CD4-positive, alpha-beta T cell treated with Interleukin-6 at 100 ng/mL for 8 hours (primary cell): ENCODE measurements around the gene THOC1.

Experiments
- DNase-seq: peaks from one replicate; pipeline ENCODE4 v3.0.0-alpha.2; 2020; ENCODE audit warnings: mixed read lengths, low spot score

Gene THOC1

GRCh38 chr18:285817-286216, 18.0 kb upstream of the THOC1 start:
- DNase-seq = no peak

- DNase-seq = no peak
Measured at GRCh38 chr18:275486-275885, 7.6 kb upstream of the THOC1 start.

GRCh38 chr18:274313-274712, 6.5 kb upstream of the THOC1 start:
- DNase-seq = no peak

GRCh38 chr18:273525-273924, 5.7 kb upstream of the THOC1 start:
- no peak for DNase-seq

GRCh38 chr18:272650-273049, 4.8 kb upstream of the THOC1 start:
- no peak for DNase-seq

- DNase-seq = no peak
Measured at GRCh38 chr18:269480-270095, 1.7 kb upstream of the THOC1 start.

- DNase-seq = no peak
Measured at GRCh38 chr18:267380-267687, 513 bp downstream of the THOC1 start.

- DNase-seq = no peak
Measured at GRCh38 chr18:261398-262073, 6.3 kb downstream of the THOC1 start.

- no peak for DNase-seq
Measured at GRCh38 chr18:260547-260946, 7.3 kb downstream of the THOC1 start.

- no peak for DNase-seq
Measured at GRCh38 chr18:255171-255570, 12.7 kb downstream of the THOC1 start.

GRCh38 chr18:253121-253520, 14.7 kb downstream of the THOC1 start:
- no peak for DNase-seq

GRCh38 chr18:251572-251971, 16.3 kb downstream of the THOC1 start:
- DNase-seq = no peak

- DNase-seq = no peak
Measured at GRCh38 chr18:250685-251084, 17.2 kb downstream of the THOC1 start.

GRCh38 chr18:248053-248452, 19.8 kb downstream of the THOC1 start:
- DNase-seq = no peak

- DNase-seq = no peak
Measured at GRCh38 chr18:245282-245847, 22.5 kb downstream of the THOC1 start.

- no peak for DNase-seq
Measured at GRCh38 chr18:240175-240574, 27.7 kb downstream of the THOC1 start.

- DNase-seq = no peak
Measured at GRCh38 chr18:231563-231962, 36.3 kb downstream of the THOC1 start.

GRCh38 chr18:228586-228985, 39.3 kb downstream of the THOC1 start:
- no peak for DNase-seq

- no peak for DNase-seq
Measured at GRCh38 chr18:227902-228301, 39.9 kb downstream of the THOC1 start.

GRCh38 chr18:227374-227773, 40.5 kb downstream of the THOC1 start:
- no peak for DNase-seq

GRCh38 chr18:225745-226144, 42.1 kb downstream of the THOC1 start:
- no peak for DNase-seq

- no peak for DNase-seq
Measured at GRCh38 chr18:220708-221107, 47.1 kb downstream of the THOC1 start.

GRCh38 chr18:217532-218336, 50.1 kb downstream of the THOC1 start:
- DNase-seq = no peak
